Cortex of kidney (tissue), 1 donor: ENCODE results near the gene DLK2.
"Not testable (repeated sequence)": the region's sequence is repeated elsewhere in the genome, so short reads cannot be mapped to it uniquely, and the experiment has no call there.

Experiments
- DNase-seq: peaks from one replicate; lab custom pipeline; 2025; lab: John Stamatoyannopoulos, UW

The DLK2 gene

GRCh38 chr6:43481591-43482236 is 26.4 kb upstream of the DLK2 start:
- no peak for DNase-seq

- DNase-seq: no peak
Observed at GRCh38 chr6:43481075-43481474, 25.7 kb upstream of the DLK2 start.

GRCh38 chr6:43478008-43478372 is 22.6 kb upstream of the DLK2 start:
- no peak for DNase-seq

GRCh38 chr6:43477235-43478007 is 22.1 kb upstream of the DLK2 start, which contains the start of gene TJAP1:
Gene TJAP1 (plus strand): TSS chr6:43477570. CDS start chr6:43499002, 21,432 bp downstream.
- no peak for DNase-seq

GRCh38 chr6:43476746-43477145 is 21.4 kb upstream of the DLK2 start:
- no peak for DNase-seq

GRCh38 chr6:43475516-43475915 is 20.2 kb upstream of the DLK2 start:
- no peak for DNase-seq

GRCh38 chr6:43472515-43472914 is 17.2 kb upstream of the DLK2 start:
- DNase-seq: no peak

- DNase-seq: no peak
Observed at GRCh38 chr6:43471399-43471798, 16.1 kb upstream of the DLK2 start.

GRCh38 chr6:43469947-43470346 is 14.6 kb upstream of the DLK2 start:
- no peak for DNase-seq

- DNase-seq: no peak
Observed at GRCh38 chr6:43468748-43469681, 13.7 kb upstream of the DLK2 start.

GRCh38 chr6:43468240-43468639 is 12.9 kb upstream of the DLK2 start:
- no peak for DNase-seq

GRCh38 chr6:43467752-43468151 is 12.4 kb upstream of the DLK2 start:
- DNase-seq: no peak

GRCh38 chr6:43467265-43467664 is 11.9 kb upstream of the DLK2 start:
- DNase-seq: not testable (repeated sequence)

- DNase-seq: no peak
Observed at GRCh38 chr6:43465948-43466347, 10.6 kb upstream of the DLK2 start.

- DNase-seq: no peak
Observed at GRCh38 chr6:43464337-43464736, 9.0 kb upstream of the DLK2 start.

GRCh38 chr6:43461936-43462335 is 6.6 kb upstream of the DLK2 start:
- no peak for DNase-seq

- no peak for DNase-seq
Observed at GRCh38 chr6:43460032-43460431, 4.7 kb upstream of the DLK2 start.

- DNase-seq: no peak
Observed at GRCh38 chr6:43459535-43459934, 4.2 kb upstream of the DLK2 start.

- not testable (repeated sequence) for DNase-seq
Observed at GRCh38 chr6:43458154-43458553, 2.8 kb upstream of the DLK2 start.

GRCh38 chr6:43457643-43458042 is 2.3 kb upstream of the DLK2 start:
- no peak for DNase-seq

GRCh38 chr6:43454696-43455530 is 435 bp downstream of the DLK2 start:
- DNase-seq: no peak

GRCh38 chr6:43454290-43454695 is 1.1 kb downstream of the DLK2 start:
- no peak for DNase-seq
